NCI-H510A treated with DMSO at 0.1 percent for 48 hours (cell line): ENCODE data around the gene MYG1.
A peak's percentile ranks its signal among the peaks of the same experiment; 100 is the strongest.
"Not testable (repeated sequence)": the region's sequence is repeated elsewhere in the genome, so short reads cannot be mapped to it uniquely, and the experiment has no call there.

Experiments used
- DNase-seq: peaks from one replicate; lab custom pipeline; 2025; lab: John Stamatoyannopoulos, UW

Gene MYG1

GRCh38 chr12:53327435-53328042 is 28.0 kb downstream of the MYG1 start:
- peak; percentile 15 for DNase-seq

- peak; percentile 37 for DNase-seq
Observed at GRCh38 chr12:53328043-53328435, 28.5 kb downstream of the MYG1 start.

- no peak for DNase-seq
Observed at GRCh38 chr12:53330671-53331070, 31.2 kb downstream of the MYG1 start.

- not testable (repeated sequence) for DNase-seq
Observed at GRCh38 chr12:53332339-53332738, 32.8 kb downstream of the MYG1 start.

GRCh38 chr12:53332744-53333143 is 33.2 kb downstream of the MYG1 start:
- DNase-seq: no peak

GRCh38 chr12:53333289-53333688 is 33.8 kb downstream of the MYG1 start:
- DNase-seq: no peak

GRCh38 chr12:53333845-53334244 is 34.4 kb downstream of the MYG1 start:
- no peak for DNase-seq

GRCh38 chr12:53334822-53335221 is 35.3 kb downstream of the MYG1 start:
- DNase-seq: no peak

- DNase-seq: no peak
Observed at GRCh38 chr12:53336181-53336681, 36.7 kb downstream of the MYG1 start, which contains the start of gene SP7. TSS of gene SP7 (minus strand) at chr12:53336354. CDS start at chr12:53335646, 708 bp downstream.

- no peak for DNase-seq
Observed at GRCh38 chr12:53338017-53338416, 38.5 kb downstream of the MYG1 start.

- DNase-seq: no peak
Observed at GRCh38 chr12:53338916-53339315, 39.4 kb downstream of the MYG1 start.

- DNase-seq: no peak
Observed at GRCh38 chr12:53340398-53340797, 40.9 kb downstream of the MYG1 start.

GRCh38 chr12:53343449-53343848 is 44.0 kb downstream of the MYG1 start:
- no peak for DNase-seq

GRCh38 chr12:53343969-53344368 is 44.5 kb downstream of the MYG1 start:
- DNase-seq: no peak

- DNase-seq: no peak
Observed at GRCh38 chr12:53344487-53344823, 45.0 kb downstream of the MYG1 start.

GRCh38 chr12:53344824-53345485 is 45.5 kb downstream of the MYG1 start:
- DNase-seq: peak; percentile 51

- no peak for DNase-seq
Observed at GRCh38 chr12:53345486-53346188, 46.1 kb downstream of the MYG1 start.

- DNase-seq: no peak
Observed at GRCh38 chr12:53346491-53346890, 47.0 kb downstream of the MYG1 start.

GRCh38 chr12:53347905-53348304 is 48.4 kb downstream of the MYG1 start:
- no peak for DNase-seq

- peak; percentile 92 for DNase-seq
Observed at GRCh38 chr12:53352331-53353256, 53.1 kb downstream of the MYG1 start.

- no peak for DNase-seq
Observed at GRCh38 chr12:53353257-53353655, 53.8 kb downstream of the MYG1 start.

- no peak for DNase-seq
Observed at GRCh38 chr12:53355121-53355520, 55.6 kb downstream of the MYG1 start.
